ENCODE data around the gene ZBTB16.

Gene ZBTB16

DNA sequence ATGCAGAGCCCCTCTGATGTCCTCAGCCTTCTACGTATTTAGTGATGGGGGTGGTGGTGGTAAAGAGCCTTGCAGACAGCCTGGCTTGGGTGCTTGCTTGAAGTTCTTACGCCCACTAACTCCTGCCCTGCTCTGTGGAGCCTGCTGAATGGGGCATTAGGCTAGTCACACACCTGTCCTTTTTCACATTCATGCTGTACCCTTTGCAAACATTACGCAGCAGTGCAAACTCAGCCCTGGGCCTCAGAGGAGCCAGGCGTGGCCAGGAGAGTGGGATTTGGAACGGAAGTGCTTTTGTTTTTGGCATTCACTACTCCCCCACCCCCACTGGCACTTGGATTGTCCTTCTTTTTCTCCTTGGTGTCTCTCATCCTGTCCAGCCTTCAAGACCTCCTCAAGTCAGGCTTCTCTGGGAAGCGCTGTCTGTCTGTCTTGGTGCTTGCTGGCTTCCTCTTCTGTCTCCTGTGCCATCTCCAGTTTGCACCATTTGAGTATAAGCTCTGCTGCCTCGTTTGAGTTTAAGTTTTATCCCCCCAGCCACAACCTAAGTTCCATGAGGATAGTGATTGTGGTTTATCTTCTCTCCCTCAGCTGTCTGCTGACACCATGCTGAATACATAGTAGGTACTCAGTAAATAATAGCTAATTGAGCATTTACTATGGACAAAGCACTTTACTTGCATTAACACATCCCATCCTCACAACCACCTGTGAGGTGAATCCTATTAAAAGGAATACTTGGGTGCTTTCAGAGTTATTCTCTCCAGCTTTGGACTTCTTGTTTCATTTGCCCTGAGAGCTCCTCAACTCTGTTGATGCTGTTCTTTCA is 26.7 kb downstream of the ZBTB16 start:
- DNase-seq = no peak

DNA sequence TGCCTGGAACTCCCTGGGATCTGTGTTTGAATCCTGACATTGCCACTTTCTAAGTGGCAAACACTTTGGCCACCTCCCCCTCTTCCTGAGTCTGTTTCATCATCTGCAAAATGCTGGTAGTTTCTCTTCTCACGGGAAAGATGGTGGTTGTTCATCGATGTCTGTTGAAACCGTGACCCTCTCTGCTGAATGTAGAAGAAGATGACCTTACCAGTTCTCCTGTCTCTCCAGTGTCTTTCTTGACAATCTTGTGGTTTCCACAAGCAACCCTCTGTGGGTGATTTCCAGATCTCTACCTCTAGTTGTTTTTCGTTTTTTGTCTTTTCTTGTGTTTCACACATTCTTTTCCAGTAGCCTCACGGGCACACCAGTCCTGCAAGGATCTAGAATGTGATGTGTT is 27.5 kb downstream of the ZBTB16 start:
- no peak for DNase-seq

DNA sequence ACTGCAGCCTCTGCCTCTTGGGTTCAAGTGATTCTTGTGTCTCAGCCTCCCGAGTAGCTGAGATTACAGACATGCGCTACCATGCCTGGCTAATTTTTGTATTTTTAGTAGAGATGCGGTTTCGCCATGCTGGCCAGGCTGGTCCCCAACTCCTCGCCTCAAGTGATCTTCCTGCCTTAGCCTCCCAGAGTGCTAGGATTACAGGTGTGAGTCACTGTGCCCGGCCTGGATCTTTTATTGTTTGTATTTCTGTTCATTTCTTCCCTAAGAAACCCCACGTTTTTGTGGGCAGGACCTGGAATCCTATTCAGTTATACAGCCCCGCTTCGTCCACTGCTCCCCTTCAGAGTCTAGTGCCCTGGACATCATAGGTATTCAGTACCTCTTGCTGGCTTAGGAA is 28.7 kb downstream of the ZBTB16 start:
- DNase-seq = no peak

DNA sequence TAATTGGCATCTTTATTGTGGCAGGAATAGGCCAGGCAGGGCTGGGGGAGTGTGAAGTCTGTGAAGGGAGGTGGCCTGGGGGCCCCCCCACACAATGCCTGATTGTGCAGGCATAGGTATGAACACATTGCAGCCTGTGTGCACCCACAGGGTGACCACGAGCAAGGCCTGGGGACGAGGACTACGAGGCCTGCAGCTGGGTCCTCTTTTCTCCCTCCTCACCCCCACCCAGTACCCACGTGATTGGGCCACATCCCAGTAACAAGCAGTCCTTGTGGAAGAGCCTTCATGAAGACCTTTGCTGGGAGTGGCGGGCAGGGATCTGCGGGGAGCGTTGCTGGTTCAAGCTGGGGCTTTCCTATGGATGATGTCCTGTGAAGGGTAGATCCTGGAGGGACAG is 29.3 kb downstream of the ZBTB16 start:
- no peak for DNase-seq

DNA sequence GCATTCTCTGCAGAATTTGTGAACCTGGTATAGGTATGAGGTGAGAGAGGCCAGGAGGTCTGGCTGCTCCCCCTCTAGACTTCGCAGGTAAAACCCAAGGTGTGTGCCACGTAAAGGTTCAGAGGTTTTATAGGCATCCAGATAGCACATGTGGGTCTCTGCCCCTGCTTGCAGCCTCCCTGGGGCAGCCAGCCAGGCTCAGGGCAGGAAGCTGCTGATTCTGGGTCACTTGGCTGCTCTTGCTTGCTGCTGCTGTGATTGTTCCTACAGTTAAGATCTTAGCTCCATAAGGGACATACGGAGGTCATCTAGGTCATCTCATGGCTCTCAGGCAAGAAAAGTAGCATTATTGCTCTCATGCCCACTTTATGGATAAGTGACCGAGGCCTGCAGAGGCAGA is 30.2 kb downstream of the ZBTB16 start:
- no peak for DNase-seq

DNA sequence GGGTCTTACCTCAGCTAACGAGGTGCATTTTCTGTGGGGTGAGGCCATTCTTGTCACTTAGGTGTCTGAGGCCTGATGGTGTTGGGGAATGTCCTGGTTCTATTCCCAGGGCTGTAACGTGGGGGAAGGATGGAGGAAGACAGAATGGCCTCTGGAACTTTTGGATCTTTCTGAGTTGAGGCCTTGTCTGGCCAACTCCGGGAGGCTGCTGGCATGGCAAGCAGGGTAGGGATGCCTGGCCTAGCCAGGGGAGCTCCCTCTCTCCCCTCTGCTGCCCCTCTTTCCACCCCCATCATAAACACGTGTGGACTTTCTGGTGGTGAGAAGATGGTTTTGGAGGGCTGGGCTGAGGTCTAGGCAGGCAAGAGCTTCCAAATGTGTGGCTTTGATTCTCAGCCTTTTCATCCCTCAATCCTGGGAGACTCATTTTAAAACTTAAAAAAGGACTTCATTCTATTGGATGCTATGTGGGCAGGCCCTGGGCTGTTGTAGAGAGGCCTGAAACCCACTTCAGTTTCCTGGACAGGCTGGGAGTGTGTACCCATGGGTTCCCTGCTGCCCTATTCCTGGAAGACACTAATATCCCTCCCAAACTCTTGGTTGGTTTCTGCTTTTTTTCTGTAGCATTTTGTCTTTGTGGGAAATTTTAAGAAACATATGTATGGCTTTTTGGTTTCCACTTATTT is 30.9 kb downstream of the ZBTB16 start:
- no peak for DNase-seq

DNA sequence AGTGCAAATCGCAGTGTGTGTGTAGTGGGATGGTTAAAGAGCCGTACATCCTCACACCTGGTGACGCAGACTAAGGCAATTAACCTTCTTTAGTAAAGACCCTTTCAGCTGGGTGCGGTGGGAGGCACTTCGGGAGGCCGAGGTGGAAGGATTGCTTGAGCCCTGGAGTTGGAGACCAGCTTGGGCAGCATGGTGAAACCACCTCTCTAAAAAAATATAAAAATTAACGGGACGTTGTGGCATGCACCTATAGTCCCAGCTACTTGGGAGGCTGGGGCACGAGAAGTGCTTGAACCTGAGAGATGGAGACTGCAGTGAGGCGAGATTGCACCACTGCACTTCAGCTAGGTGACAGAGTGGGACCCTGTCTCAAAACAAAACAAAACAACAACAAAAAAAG is 31.5 kb downstream of the ZBTB16 start:
- no peak for DNase-seq

DNA sequence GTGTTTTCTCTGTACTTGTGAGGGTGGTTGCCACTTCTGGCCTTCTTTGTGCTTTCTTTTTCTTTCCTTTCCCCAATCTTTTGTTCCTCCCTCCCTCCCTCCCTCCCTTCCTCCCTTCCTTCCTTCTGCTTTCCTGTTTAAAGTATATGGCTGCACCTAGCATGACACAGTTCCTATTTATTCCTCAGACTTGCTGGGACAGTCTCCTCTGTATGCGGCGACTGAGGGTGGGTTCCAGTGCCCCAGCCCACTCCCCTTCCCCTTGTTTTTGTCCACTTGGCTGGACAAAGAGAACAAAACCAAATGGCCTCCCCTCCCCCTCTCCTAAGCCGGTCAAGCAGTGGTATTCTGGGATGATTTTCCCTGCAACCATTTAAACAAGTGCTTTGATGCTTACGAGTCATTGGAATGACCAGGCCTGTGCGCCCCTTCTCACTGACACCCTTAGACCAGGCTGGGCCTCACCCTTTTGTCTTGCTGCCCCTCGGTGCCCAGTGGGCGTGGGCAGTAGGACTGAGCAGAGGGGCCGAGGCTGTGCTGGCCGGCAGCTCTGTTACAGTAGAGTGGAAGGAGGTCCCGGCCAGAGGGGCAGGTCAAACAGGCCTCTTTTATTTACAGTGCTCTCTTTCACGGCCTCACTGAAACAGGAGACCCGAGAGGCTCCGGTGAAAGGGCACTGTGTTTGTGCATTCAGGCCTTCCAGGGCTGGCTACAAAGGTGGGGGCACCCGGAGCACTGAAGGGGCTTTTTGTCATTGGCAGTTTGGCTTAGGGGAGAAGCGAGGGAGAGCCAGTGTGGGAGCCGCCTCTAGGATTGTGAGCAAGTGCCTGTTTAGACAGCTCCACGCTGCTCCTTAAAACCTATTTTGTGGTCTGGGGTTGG is 32.2 kb downstream of the ZBTB16 start:
- DNase-seq = no peak

DNA sequence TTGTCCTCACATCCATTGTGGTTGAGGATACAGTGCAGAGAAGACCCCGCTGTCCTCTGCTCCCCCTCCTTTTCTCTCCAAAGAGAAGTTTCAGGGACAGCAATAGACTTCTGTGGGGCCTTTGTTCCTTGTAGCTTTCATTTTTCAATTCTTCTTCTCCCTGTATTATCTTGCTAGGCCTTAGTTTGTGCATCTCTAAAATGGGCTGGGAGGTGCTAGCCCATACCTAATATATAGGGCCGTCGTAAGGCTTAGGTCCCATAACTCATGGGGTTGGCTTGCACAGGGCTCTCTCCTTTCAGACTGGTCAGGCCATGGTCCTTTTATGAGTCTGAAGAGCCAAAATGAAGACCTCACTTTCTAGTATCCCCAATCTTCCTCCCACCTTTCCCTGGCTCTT is 33.0 kb downstream of the ZBTB16 start:
- DNase-seq = no peak

DNA sequence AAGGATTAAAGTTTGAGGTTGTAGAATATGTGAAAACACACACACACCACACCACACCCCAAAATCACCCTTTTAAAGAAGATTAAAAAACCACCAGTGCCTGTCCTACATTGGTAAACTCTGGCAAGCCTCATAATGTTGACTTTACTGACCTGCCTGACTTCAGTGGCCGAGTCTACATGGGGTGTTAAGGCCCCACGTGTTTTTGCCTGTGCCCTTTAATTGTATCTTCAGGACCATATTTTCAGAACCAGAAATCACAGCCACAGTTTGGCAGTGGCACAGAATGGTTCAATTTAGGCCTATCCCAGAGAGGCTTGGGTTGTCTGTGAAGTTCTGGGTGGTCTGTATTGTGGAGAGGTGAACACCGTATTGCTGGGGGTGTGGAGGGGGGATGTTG is 33.4 kb downstream of the ZBTB16 start:
- DNase-seq = no peak

DNA sequence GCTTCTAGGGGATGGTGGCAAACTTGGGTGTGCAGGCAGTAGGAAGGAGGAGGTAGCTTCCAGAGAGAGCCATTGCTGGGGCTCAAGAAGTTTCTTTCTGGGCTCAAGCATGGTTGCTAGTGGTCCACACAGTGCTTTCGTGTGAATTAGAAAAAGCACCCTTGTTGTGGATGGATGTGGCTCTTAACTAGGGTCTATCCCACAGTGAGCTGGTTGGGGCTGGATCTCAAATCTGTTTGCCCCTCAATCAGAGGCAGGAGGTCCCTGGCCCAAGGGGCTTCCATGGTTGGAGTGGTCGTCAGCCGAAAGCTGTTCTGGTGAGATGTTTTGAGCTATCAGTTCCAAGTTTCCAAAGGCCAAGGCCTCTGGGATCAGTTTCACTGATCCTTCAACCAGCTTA is 35.0 kb downstream of the ZBTB16 start:
- DNase-seq = no peak

DNA sequence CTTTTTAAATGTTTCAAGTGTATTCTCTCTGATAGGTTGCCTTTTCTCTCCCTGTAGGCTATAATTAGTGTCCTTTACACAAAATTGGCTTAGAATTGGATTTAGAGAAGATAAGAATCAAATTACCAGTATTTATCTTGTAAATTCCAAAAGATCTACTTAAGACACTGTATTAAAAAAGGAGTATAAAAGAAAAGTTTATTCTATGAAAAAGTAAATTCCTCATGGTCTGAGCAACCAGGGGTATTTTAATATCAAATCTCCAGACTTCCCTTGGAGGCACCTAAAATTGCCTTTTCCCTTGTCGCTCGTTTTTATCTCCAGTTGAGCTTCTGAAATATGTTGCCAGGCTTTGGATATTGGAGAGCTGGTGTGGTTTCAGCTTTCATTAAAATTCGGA is 36.4 kb downstream of the ZBTB16 start:
- no peak for DNase-seq

DNA sequence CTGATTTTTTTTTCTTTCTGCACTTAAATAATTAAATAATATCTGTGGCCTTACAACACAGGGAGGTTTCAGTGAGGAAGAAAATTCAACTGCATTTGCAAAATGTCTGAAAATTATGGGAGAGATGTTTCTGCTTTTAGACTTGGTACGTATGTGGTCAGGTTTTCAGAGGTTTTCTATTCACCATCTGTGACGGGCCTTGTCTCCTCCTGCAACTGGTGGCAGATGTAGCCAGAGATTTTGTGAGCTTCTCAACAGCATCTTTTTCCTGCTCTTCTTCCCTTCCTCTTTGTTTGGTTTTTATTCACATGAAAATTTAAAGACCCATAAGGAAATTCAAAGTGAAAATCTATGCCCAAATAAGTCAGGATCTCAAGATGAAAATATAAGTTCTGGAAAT is 38.3 kb downstream of the ZBTB16 start:
- no peak for DNase-seq

DNA sequence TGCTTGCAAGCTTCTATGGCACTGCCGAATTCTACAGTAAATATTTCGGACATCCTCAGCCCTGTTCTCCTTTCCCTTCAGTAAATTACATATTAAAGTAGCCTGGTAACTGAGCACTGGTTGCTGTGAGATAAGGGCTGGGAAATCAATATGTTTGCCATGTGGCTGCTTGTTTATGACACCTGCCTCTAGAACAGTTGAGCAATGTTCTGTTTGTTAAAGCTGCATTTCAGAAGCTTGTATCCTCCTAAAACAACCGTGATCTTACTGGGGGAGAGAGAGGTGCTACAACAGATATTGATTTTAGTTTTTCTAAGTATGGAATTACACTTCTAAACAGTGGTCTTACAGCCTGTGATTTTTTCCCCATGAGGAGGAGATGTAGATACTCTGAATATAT is 39.4 kb downstream of the ZBTB16 start:
- DNase-seq = peak in 1 of 2 experiments; percentile 19

DNA sequence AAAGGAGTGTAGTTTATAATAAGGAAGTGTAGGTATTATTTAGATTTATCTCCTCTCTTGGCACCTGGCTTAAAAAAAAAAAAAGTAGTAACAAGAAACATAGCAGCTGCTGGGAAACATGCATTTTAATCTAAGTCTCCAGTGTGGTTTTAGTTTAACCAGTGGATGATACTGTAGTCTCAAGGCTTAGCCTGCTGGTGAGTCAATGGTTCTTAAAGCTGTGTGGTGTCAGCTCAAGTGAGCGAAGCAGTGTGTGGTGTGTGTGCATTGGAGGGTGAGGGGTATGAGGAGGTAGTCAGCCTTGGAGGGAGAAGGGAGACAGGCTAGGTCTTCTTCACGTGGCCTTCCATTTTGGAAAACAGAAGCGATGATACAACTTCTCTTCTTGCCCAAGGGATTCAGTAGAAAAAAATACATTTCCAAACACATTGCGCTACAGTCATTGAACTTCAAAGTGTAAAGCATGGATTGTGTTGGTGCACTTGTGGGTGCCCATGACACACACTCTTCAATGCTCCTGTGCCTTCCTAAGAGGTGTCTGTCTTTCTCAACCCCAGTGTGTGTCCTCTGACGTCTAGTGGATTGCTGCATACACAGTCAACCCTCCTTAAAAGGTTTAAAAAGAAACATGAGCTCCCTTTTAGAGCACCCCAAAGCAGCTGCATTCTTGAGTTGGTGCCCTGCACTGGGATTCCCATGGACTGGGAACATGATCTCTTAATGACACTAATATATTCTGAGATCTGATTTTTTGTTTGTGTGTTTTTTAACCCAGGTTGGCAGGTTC is 40.1 kb downstream of the ZBTB16 start:
- no peak for DNase-seq

DNA sequence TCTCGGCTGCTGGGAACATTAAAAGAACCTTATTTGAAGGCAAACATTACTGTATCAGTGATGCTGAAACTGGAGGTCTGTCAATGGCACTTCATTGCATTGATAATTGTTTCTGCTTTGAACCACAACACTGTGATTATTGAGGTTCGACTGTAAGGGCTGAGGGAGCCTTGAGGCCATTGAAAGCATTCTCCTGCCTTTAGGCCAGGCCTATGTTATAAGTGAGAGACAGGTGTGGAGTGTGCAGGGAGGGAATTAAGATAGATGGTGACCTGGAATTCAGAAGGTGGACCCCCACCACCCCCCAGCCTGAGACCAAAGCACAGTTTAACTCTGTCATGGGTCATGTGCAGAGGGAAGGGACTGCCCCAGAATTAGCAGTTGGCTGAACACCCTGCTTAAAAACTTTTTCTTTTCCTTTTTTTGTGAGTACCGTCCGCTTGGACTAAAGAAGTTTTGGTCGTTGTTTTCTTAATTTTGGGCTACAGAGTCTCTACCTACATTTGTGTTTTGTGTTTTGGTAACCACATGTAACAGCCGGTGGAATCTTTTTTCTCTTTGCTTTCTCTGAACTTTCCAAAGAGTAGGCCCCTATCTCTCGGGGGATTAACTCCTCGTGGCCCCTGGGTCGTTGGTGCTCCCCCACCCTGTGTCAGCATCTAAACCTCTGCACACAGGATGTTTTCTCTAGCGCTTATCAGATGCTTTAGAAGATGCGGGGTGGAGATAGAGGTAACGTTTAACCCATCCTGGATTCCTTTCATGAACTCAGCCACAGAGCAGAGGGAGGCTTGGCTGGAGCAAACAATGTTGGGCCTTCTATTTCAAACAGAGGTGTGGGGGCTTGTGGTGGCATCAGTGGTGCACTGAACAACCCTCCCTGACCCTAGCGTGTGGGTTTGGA is 43.7 kb downstream of the ZBTB16 start:
- no peak for DNase-seq

DNA sequence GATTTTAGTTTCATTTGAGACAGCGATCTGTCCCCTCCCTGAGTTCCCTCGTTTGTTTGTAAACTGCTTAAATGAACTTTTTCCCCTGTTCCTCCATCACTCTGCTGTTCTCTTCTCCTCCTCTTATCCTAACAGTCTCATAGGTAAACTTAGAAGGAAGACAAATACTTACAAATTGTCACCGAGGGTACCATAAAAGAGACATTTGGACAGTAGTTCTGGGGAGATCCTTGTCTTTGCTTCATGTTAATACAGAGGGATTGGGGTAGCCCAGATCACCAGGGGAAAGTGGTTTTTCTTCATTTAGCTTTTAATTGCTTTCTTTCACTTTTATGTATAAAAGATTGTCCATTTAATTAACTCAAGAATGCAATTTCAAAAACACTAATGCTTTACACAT is 46.1 kb downstream of the ZBTB16 start:
- no peak for DNase-seq

DNA sequence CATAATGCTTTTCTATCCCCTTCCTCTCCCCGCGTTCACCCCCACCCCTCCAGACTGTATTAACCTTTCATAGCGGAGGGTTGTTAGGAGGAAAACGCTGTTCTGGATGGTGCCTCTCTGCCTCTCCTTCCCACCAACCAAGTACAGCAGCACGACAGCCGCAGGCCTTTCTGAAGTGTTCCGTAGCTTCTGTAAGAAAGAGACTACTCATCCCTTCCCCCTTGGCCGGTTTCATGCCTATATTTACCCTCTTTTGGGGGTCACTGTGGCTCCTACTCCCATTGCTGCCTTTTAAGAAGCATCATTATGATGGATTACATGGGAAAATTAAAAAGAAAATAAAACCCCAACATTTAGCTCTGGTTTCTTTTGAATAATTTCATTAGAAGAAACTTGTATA is 46.5 kb downstream of the ZBTB16 start:
- DNase-seq = no peak

DNA sequence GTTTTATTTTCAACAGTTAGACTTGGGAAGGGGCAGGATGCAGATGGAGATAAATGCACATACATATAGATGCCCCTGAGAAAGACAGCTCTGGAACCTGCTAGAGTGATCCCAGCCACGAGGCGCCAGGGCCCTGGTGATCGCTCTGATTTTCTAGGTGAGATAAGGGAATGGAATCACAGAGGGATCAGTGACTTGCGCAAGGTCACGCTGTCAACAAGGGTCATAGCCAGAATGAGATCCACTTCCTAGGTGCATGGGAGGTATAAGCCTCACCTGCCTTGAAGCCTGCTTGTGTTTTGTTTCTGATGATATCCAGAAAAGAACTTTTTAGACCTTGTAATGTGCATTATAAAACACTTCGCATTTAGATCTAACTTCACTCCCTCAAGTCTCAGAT is 47.5 kb downstream of the ZBTB16 start:
- DNase-seq = no peak

DNA sequence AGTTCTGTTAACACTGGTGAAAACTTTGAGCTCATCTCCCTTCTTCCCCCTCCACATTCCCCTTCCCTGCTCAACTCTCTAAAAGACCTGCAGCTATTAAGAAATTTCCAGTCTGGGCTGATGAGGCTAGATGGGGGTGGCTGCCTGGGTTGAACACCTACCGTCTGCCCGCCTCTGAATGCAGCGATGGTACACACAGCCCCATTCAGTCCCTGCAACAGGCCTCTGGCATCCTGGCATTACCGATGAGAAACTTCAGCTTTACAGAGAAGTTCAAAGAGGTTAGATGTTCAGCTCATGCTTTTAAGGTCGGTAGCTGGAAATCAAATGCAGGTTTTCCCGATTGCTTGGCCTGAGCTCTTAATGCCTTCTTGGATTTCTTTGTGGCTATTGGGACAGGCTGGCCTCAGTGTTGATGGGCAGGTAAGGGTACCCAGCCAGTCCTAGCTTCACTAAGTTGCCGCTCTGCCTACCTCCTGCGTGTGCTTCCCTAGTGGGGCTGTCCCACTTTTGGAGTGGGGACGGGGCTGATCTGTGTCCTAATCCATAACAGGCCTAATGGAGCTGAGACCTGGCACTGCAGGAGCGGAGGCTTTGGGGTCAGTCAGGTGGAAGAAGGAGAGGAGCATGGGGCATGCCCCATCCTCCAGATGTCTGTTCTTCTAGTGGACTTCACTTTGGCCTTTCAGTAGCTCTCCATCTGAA is 49.1 kb downstream of the ZBTB16 start:
- DNase-seq = no peak

Data from NCI-H526 (cell line).